Measurements from ENCODE around the gene HOXA6.

DNA sequence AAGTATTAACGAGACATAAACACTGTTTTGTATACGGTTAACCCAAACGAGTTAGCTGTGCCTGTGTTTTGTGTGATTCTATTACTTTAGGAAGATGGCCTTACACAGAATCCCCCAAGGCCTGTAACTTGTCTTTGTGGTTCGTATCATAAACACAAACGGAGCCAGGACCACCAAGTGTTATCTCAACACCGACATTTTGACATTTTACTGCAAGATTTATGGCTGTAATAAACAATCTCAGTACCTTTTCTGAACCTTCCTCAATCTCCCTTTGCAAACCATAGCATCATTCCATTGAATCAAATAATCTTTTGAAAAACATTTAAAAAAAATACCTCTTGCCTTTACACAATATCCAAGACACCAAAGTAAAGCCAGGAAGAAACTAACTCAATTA is 14.6 kb downstream of the HOXA6 start:
- TF ChIP-seq POLR2A (IDR thresholded peaks at IDR 0.05; ENCODE audit: low read depth, low read length) (no peak), POLR2AphosphoS5 (IDR thresholded peaks at IDR 0.05; ENCODE audit: low read depth, low read length) (no peak)

All from GM12892 (cell line).